Measurements from ENCODE around the gene TGFB3. TPM values are rescaled to one million over a fixed set of nuclear protein-coding genes. Genes with fewer than 3 reads are reported as not detected.

TGFB3 gene
- total RNA-seq, 1 donor from 2014 or later = 25.4 TPM

GRCh38 chr14:75960231-75960630, 21.6 kb downstream of the TGFB3 start:
- no peak overlapping the region for H3K4me3 ChIP-seq
- H3K4me1 ChIP-seq = no peaks in the 10 kb centered on the region
- no peak for TF ChIP-seq CTCF (IDR thresholded peaks at IDR 0.05)
- H3K27me3 ChIP-seq = no peaks in the 10 kb centered on the region
- H3K9me3 ChIP-seq = no peaks in the 10 kb centered on the region
- no peaks in the 10 kb centered on the region for H3K36me3 ChIP-seq
- H3K27ac ChIP-seq = no peak overlapping the region
- ATAC-seq = no peak
- DNase-seq = no peak
- intact Hi-C loops (cut with DNase I) = no loop called here

- TF ChIP-seq CTCF (IDR thresholded peaks at IDR 0.05) = no peak
- Histone ChIP-seq H3K27me3 (no peaks in the 10 kb centered on the region), H3K9me3 (no peaks in the 10 kb centered on the region), H3K27ac (no peak overlapping the region), H3K36me3 (no peaks in the 10 kb centered on the region), H3K4me1 (no peaks in the 10 kb centered on the region), H3K4me3 (no peak overlapping the region)
- ATAC-seq (no peak), DNase-seq (no peak)
- intact Hi-C loops (cut with DNase I) = no loop called here
Measured at GRCh38 chr14:75959031-75959430, 22.8 kb downstream of the TGFB3 start.

- Histone ChIP-seq H3K4me3 (no peak overlapping the region), H3K4me1 (no peaks in the 10 kb centered on the region), H3K27me3 (no peaks in the 10 kb centered on the region), H3K27ac (no peak overlapping the region), H3K9me3 (no peaks in the 10 kb centered on the region), H3K36me3 (no peaks in the 10 kb centered on the region)
- ATAC-seq (no peak), DNase-seq (no peak)
- no peak for TF ChIP-seq CTCF (IDR thresholded peaks at IDR 0.05)
- intact Hi-C loops (cut with DNase I) = no loop called here
Measured at GRCh38 chr14:75952489-75952888, 29.3 kb downstream of the TGFB3 start.

- Histone ChIP-seq H3K4me1 (no peaks in the 10 kb centered on the region), H3K27ac (no peak overlapping the region), H3K36me3 (no peaks in the 10 kb centered on the region), H3K27me3 (no peaks in the 10 kb centered on the region), H3K9me3 (no peaks in the 10 kb centered on the region), H3K4me3 (no peak overlapping the region)
- no peak for TF ChIP-seq CTCF (IDR thresholded peaks at IDR 0.05)
- no peak for DNase-seq
- no peak for ATAC-seq
- intact Hi-C loops (cut with DNase I) = no loop called here
Measured at GRCh38 chr14:75946785-75947184, 35.0 kb downstream of the TGFB3 start.

GRCh38 chr14:75944607-75945241, 37.1 kb downstream of the TGFB3 start:
- Histone ChIP-seq H3K27ac (no peak overlapping the region), H3K4me1 (no peaks in the 10 kb centered on the region), H3K27me3 (no peaks in the 10 kb centered on the region), H3K36me3 (no peaks in the 10 kb centered on the region), H3K9me3 (no peaks in the 10 kb centered on the region), H3K4me3 (no peak overlapping the region)
- DNase-seq = no peak
- intact Hi-C loops (cut with DNase I) = no loop called here
- no peak for ATAC-seq
- TF ChIP-seq CTCF (IDR thresholded peaks at IDR 0.05) = no peak

GRCh38 chr14:75941030-75941429, 40.8 kb downstream of the TGFB3 start:
- no peak for TF ChIP-seq CTCF (IDR thresholded peaks at IDR 0.05)
- H3K4me1 ChIP-seq = no peaks in the 10 kb centered on the region
- ATAC-seq = no peak

More at GRCh38 chr14:75941030-75941429, 40.8 kb downstream of the TGFB3 start:
- no peak for DNase-seq
- intact Hi-C loops (cut with DNase I) = no loop called here
- no peaks in the 10 kb centered on the region for H3K36me3 ChIP-seq
- no peak overlapping the region for H3K4me3 ChIP-seq
- H3K27ac ChIP-seq = no peak overlapping the region
- no peaks in the 10 kb centered on the region for H3K27me3 ChIP-seq
- no peaks in the 10 kb centered on the region for H3K9me3 ChIP-seq
